ENCODE results near the gene C1orf50. TPM values are rescaled to one million over a fixed set of nuclear protein-coding genes. Genes with fewer than 3 reads are reported as not detected.

C1orf50 gene
- total RNA-seq, 1 experiment from 2014 or later: 5.1 TPM

- Mint-ChIP-seq H3K4me1 (peaks cover 15% of the 10 kb centered on the region), H3K27me3 (ENCODE audit: low read depth) (no peaks in the 10 kb centered on the region), H3K36me3 (no peaks in the 10 kb centered on the region), H3K27ac (no peak overlapping the region; the same call in 1 of the 2 replicates), H3K4me3 (no peak overlapping the region), H3K9me3 (no peaks in the 10 kb centered on the region)
- no peak for DNase-seq (ENCODE audit: low spot score)
- ChIA-PET POLR2A (interaction anchor here (0.7 to 1.0 kb wide), 2 partner anchors 29 to 35 kb away, joined by 4 to 5 read pairs; partner anchors contain the start of genes C1orf50 and P3H1), CTCF (interaction anchor here (0.6 to 1.2 kb wide), 2 partner anchors 24 to 47 kb away, joined by 3 to 5 read pairs; no protein-coding TSS in a partner anchor)
- TF ChIP-seq TCF7 (CRISPR knock-in tag; IDR thresholded peaks at IDR 0.05; ENCODE audit: low read depth): no peak
- TF ChIP-seq, protein P1, sequence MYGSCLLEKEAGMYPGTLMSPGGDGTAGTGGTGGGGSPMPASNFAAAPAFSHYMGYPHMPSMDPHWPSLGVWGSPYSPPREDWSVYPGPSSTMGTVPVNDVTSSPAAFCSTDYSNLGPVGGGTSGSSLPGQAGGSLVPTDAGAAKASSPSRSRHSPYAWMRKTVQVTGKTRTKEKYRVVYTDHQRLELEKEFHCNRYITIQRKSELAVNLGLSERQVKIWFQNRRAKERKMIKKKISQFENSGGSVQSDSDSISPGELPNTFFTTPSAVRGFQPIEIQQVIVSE (CRISPR knock-in tag; IDR thresholded peaks at IDR 0.05; ENCODE audit: borderline replicate concordance): no peak
- TF ChIP-seq ATF2 (CRISPR knock-in tag; IDR thresholded peaks at IDR 0.05; ENCODE audit: borderline replicate concordance, low read depth): no peak
- no peak for TF ChIP-seq ZNF263 (CRISPR knock-in tag; IDR thresholded peaks at IDR 0.05; ENCODE audit: low read depth)
- no peak for TF ChIP-seq MLX (CRISPR knock-in tag; IDR thresholded peaks at IDR 0.05)
- TF ChIP-seq ZNF138 (CRISPR knock-in tag; conservative IDR thresholded peaks at IDR 0.05): no peak
- TF ChIP-seq CREM (CRISPR knock-in tag; IDR thresholded peaks at IDR 0.05): no peak
- TF ChIP-seq NFYB (CRISPR knock-in tag; conservative IDR thresholded peaks at IDR 0.05; ENCODE audit: low read depth): no peak
- TF ChIP-seq SMAD3 (CRISPR knock-in tag; IDR thresholded peaks at IDR 0.05; ENCODE audit: borderline replicate concordance): no peak
- no peak for TF ChIP-seq ELF4 (CRISPR knock-in tag; IDR thresholded peaks at IDR 0.05; ENCODE audit: low read depth)
- TF ChIP-seq ERG (CRISPR knock-in tag; IDR thresholded peaks at IDR 0.05): no peak
- TF ChIP-seq GTF2I (CRISPR knock-in tag; conservative IDR thresholded peaks at IDR 0.05): no peak
- no peak for ATAC-seq
Observed at GRCh38 chr1:42731585-42731984, 35.5 kb upstream of the C1orf50 start.

DNA sequence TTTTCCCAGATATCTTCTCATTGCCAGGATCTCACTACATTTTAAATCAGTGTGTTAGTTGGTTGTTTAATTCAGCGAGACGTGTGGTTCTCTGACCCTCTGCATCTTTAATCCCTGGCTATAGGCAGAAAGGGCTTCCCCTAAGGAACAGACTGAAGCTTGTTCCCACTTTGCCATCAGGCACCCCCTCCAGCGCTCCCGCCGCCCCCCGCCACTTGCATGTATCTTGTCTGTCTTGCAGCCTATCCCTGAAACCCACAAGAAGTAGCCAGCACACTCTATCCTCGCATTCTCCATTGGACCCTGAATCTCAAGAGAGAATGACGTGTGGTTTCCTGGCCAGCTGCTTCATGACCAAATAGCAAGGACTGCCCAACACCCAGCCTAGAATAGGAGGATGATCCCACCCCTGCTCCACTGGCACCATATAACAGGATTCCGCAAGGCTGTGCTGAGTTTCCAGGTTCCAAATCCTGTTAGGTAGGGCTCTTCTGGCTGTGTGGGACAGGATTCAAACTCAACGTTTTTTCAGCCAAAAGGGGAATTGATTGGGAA lies 34.8 kb upstream of the C1orf50 start:
- ATAC-seq (no peak), DNase-seq (ENCODE audit: low spot score) (no peak)
- TF ChIP-seq FOXK1 (CRISPR knock-in tag; IDR thresholded peaks at IDR 0.05): no peak
- TF ChIP-seq, protein P2, sequence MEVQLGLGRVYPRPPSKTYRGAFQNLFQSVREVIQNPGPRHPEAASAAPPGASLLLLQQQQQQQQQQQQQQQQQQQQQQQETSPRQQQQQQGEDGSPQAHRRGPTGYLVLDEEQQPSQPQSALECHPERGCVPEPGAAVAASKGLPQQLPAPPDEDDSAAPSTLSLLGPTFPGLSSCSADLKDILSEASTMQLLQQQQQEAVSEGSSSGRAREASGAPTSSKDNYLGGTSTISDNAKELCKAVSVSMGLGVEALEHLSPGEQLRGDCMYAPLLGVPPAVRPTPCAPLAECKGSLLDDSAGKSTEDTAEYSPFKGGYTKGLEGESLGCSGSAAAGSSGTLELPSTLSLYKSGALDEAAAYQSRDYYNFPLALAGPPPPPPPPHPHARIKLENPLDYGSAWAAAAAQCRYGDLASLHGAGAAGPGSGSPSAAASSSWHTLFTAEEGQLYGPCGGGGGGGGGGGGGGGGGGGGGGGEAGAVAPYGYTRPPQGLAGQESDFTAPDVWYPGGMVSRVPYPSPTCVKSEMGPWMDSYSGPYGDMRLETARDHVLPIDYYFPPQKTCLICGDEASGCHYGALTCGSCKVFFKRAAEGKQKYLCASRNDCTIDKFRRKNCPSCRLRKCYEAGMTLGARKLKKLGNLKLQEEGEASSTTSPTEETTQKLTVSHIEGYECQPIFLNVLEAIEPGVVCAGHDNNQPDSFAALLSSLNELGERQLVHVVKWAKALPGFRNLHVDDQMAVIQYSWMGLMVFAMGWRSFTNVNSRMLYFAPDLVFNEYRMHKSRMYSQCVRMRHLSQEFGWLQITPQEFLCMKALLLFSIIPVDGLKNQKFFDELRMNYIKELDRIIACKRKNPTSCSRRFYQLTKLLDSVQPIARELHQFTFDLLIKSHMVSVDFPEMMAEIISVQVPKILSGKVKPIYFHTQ (CRISPR knock-in tag; IDR thresholded peaks at IDR 0.05): no peak
- no peak for TF ChIP-seq ZMAT4 (CRISPR knock-in tag; IDR thresholded peaks at IDR 0.05)
- TF ChIP-seq OVOL2 (CRISPR knock-in tag; IDR thresholded peaks at IDR 0.05; ENCODE audit: borderline replicate concordance): no peak
- TF ChIP-seq ZSCAN18 (CRISPR knock-in tag; IDR thresholded peaks at IDR 0.05): no peak
- no peak for TF ChIP-seq TCF7 (CRISPR knock-in tag; IDR thresholded peaks at IDR 0.05; ENCODE audit: low read depth)
- TF ChIP-seq ATF3 (CRISPR knock-in tag; conservative IDR thresholded peaks at IDR 0.05): no peak
- peaks cover 17% of the 10 kb centered on the region for H3K4me1 Mint-ChIP-seq
- no peaks in the 10 kb centered on the region for H3K27me3 Mint-ChIP-seq (ENCODE audit: low read depth)
- no peaks in the 10 kb centered on the region for H3K9me3 Mint-ChIP-seq
- ChIA-PET CTCF (no interaction called here), POLR2A (interaction anchor here (1.0 kb wide), 1 partner anchor 34 kb away, joined by 4 read pairs; the partner anchor contains the start of genes C1orf50 and P3H1)
- no peak overlapping the region for H3K4me3 Mint-ChIP-seq
- H3K36me3 Mint-ChIP-seq: no peaks in the 10 kb centered on the region
- no peak overlapping the region for H3K27ac Mint-ChIP-seq
